IMR-90 (cell line): Measurements from ENCODE around the gene ST6GALNAC3. TPM values are rescaled to one million over a fixed set of nuclear protein-coding genes. Genes with fewer than 3 reads are reported as not detected.

ENCODE experiments used
- ATAC-seq: fragments of 200-7000 bp; cut with Tn5 transposase; 2 replicates; pipeline ENCODE4 v1.9.1; 2020; ENCODE audit warnings: low read depth, mild to moderate bottlenecking, moderate library complexity
- BruUV-seq: library from RNA; stranded (reverse); fragments of 400-500 nt; replicated peaks from 2 replicates; lab custom pipeline; 2021; lab: Mats Ljungman, UMichigan
- CTCF ChIA-PET: fragments of 300-600 bp; formaldehyde crosslinking; extraction: SDS; loops from one replicate; lab custom pipeline; 2021; ENCODE audit warnings: antibody characterized with exemption; lab: Yijun Ruan, JAX
- POLR2A ChIA-PET: fragments of 300-600 bp; sonication (Branson Sonifier 250); formaldehyde crosslinking; loops from one replicate; lab custom pipeline; 2022; ENCODE audit warnings: antibody characterized with exemption; ENCODE audit not compliant: unreplicated experiment; lab: Charles Lee
- DNase-seq: peaks from one replicate; pipeline ENCODE4 v3.0.0; 2013
- H2AFZ ChIP-seq: replicated peaks from 2 replicates; pipeline ENCODE3; 2013; ENCODE audit warnings: low read length, mild to moderate bottlenecking; ENCODE audit not compliant: poor library complexity
- H2AK5ac ChIP-seq: 2 replicates; pipeline ENCODE4 v1.6.1; 2013; ENCODE audit warnings: low read depth, low read length, inconsistent platforms
- H2AK9ac ChIP-seq: replicated peaks from 2 replicates; pipeline ENCODE3; 2013; ENCODE audit warnings: mild to moderate bottlenecking, low read depth, low read length, moderate library complexity; ENCODE audit not compliant: poor library complexity
- H2BK120ac ChIP-seq: 2 replicates; pipeline ENCODE4 v1.6.1; 2013; ENCODE audit warnings: low read depth, low read length, inconsistent platforms
- H2BK15ac ChIP-seq: 3 replicates; pipeline ENCODE4 v1.6.1; 2013; ENCODE audit warnings: low read depth, low read length, inconsistent platforms
- H2BK20ac ChIP-seq: 2 replicates; pipeline ENCODE4 v1.6.1; 2013; ENCODE audit warnings: low read depth, mild to moderate bottlenecking, inconsistent platforms, low read length, moderate library complexity
- H2BK5ac ChIP-seq: 2 replicates; pipeline ENCODE4 v1.6.1; 2013; ENCODE audit warnings: mild to moderate bottlenecking, low read depth, low read length, inconsistent platforms; ENCODE audit not compliant: poor library complexity, severe bottlenecking
- H3K14ac ChIP-seq: replicated peaks from 2 replicates; pipeline ENCODE4 v1.6.1; 2013; ENCODE audit warnings: low read depth, low read length, inconsistent platforms
- H3K18ac ChIP-seq: 2 replicates; pipeline ENCODE4 v1.6.1; 2013; ENCODE audit warnings: low read depth, low read length, control low read depth
- H3K23ac ChIP-seq: 2 replicates; pipeline ENCODE4 v1.6.1; 2013; ENCODE audit warnings: low read depth, low read length, inconsistent platforms
- H3K27ac ChIP-seq: 2 replicates; pipeline ENCODE4 v1.5.1; 2013; ENCODE audit warnings: mild to moderate bottlenecking, control low read depth, low read length; ENCODE audit not compliant: insufficient read depth
- H3K27me3 ChIP-seq: 2 replicates; pipeline ENCODE4 v1.6.1; 2013; ENCODE audit warnings: low read length; ENCODE audit not compliant: control insufficient read depth, insufficient read depth
- H3K36me3 ChIP-seq: 2 replicates; pipeline ENCODE4 v1.6.1; 2013; ENCODE audit warnings: low read length, mixed read lengths; ENCODE audit not compliant: control insufficient read depth, insufficient read depth
- H3K4ac ChIP-seq: 2 replicates; pipeline ENCODE4 v1.6.1; 2013; ENCODE audit warnings: low read depth, low read length, inconsistent platforms
- H3K4me1 ChIP-seq: 2 replicates; pipeline ENCODE4 v1.6.1; 2013; ENCODE audit warnings: low read length, mixed read lengths; ENCODE audit not compliant: control insufficient read depth, insufficient read depth
- H3K4me2 ChIP-seq: 2 replicates; pipeline ENCODE4 v1.6.1; 2013; ENCODE audit warnings: low read depth, mild to moderate bottlenecking, control low read depth, low read length, moderate library complexity
- H3K4me3 ChIP-seq: 2 replicates; pipeline ENCODE4 v1.5.1; 2013; ENCODE audit warnings: low read depth, mild to moderate bottlenecking, control low read depth, low read length, moderate library complexity; ENCODE audit not compliant: insufficient read depth
- H3K56ac ChIP-seq: 2 replicates; pipeline ENCODE4 v1.6.1; 2013; ENCODE audit warnings: low read length, inconsistent platforms; ENCODE audit not compliant: insufficient read depth; ENCODE audit errors: extremely low read depth
- H3K79me1 ChIP-seq, 2 experiments: 2 replicates each; pipeline ENCODE4 v1.6.1; 2013; ENCODE audit warnings: low read length in 2 of 2, inconsistent platforms in 1 of 2, low read depth in 1 of 2
- H3K9ac ChIP-seq: 2 replicates; pipeline ENCODE4 v1.6.1; 2013; ENCODE audit warnings: low read depth, low read length, control low read depth
- H3K9me1 ChIP-seq: 2 replicates; pipeline ENCODE4 v1.6.1; 2013; ENCODE audit warnings: low read length, inconsistent platforms; ENCODE audit not compliant: insufficient read depth
- H3K9me3 ChIP-seq: 2 replicates; pipeline ENCODE4 v1.6.1; 2013; ENCODE audit warnings: low read length; ENCODE audit not compliant: control insufficient read depth, insufficient read depth
- H4K20me1 ChIP-seq: 2 replicates; pipeline ENCODE4 v1.6.1; 2013; ENCODE audit warnings: low read length, inconsistent platforms; ENCODE audit not compliant: insufficient read depth
- H4K5ac ChIP-seq: 2 replicates; pipeline ENCODE4 v1.6.1; 2013; ENCODE audit warnings: mild to moderate bottlenecking, low read depth, low read length, control low read depth
- H4K8ac ChIP-seq, 2 experiments: 2 replicates each; pipeline ENCODE4 v1.6.1; 2013; ENCODE audit warnings: low read depth in 2 of 2, low read length in 2 of 2, control low read depth in 1 of 2, inconsistent platforms in 1 of 2
- H4K91ac ChIP-seq: 2 replicates; pipeline ENCODE4 v1.6.1; 2013; ENCODE audit warnings: low read depth, low read length, inconsistent platforms; ENCODE audit not compliant: insufficient read depth
- BHLHE40 ChIP-seq: fragments of 150-350 bp; IDR thresholded peaks from 2 replicates; pipeline ENCODE4 v1.6.1; 2016; ENCODE audit warnings: mild to moderate bottlenecking, low read depth, low read length
- FOS ChIP-seq: fragments of 150-350 bp; IDR thresholded peaks from 2 replicates; pipeline ENCODE4 v1.6.1; 2016; ENCODE audit warnings: low read depth, low read length
- NFE2L2 ChIP-seq: fragments of 150-350 bp; IDR thresholded peaks from 2 replicates; pipeline ENCODE4 v1.6.1; 2016; ENCODE audit warnings: low read depth, mild to moderate bottlenecking, low read length
- POLR2A ChIP-seq: IDR thresholded peaks from 2 replicates; pipeline ENCODE4 v1.6.1; 2012; ENCODE audit warnings: mild to moderate bottlenecking, low read depth, low read length
- RAD21 ChIP-seq: IDR thresholded peaks from 2 replicates; pipeline ENCODE4 v1.6.1; 2012; ENCODE audit warnings: low read length, improper control_type of control experiment
- SMC3 ChIP-seq: fragments of 150-350 bp; IDR thresholded peaks from 2 replicates; pipeline ENCODE4 v1.6.1; 2016; ENCODE audit warnings: low read depth, mild to moderate bottlenecking, antibody characterized with exemption, low read length, moderate library complexity
- WGBS, 2 experiments: methylation state at CpG; one replicate each; pipeline versions ENCODE4 v1.1.5 to v1.1.7; 2013; ENCODE audit warnings: missing lambda C conversion rate in 2 of 2; ENCODE audit not compliant: insufficient read length in 1 of 2; ENCODE audit errors: extremely low coverage in 2 of 2; 5-methylcytosine and 5-hydroxymethylcytosine counted together
- dilution Hi-C: fragments of 300-500 bp; cut with HindIII; formaldehyde crosslinking; loops from one replicate; pipeline ENCODE4 v1.14.3; 2018; ENCODE audit warnings: low sequenced_read_pairs; ENCODE audit not compliant: unreplicated experiment
- in situ Hi-C: fragments of 300-500 bp; cut with MboI; formaldehyde crosslinking; loops from 3 replicates; pipeline ENCODE4 v1.14.3; 2019; ENCODE audit warnings: low sequenced_read_pairs, inconsistent platforms, mixed read lengths
- intact Hi-C: fragments of 100-400 bp; cut with micrococcal nuclease; formaldehyde crosslinking; loops from 2 replicates; pipeline ENCODE4 v1.10.0; 2022
- polyA plus RNA-seq, 3 experiments: library from polyadenylated mRNA; depleted of rRNA; stranded (reverse); fragments of >200 nt; gene quantifications; 2 replicates each; pipeline ENCODE4 v1.2.3, GENCODE V29; 2012; ENCODE audit warnings: low replicate concordance in 1 of 3
- total RNA-seq: library from RNA; depleted of rRNA; stranded (reverse); fragments of >200 nt; gene quantifications from 2 replicates; pipeline ENCODE4 v1.2.3, GENCODE V29; 2012
- TF ChIP-seq, protein P1 (sequence below): conservative IDR thresholded peaks from 2 replicates; pipeline ENCODE4 v1.5.1; 2012; ENCODE audit warnings: mild to moderate bottlenecking, low read depth, low read length, improper control_type of control experiment
- TF ChIP-seq, protein P2 (sequence below): fragments of 150-350 bp; IDR thresholded peaks from 2 replicates; pipeline ENCODE4 v1.6.1; 2016; ENCODE audit warnings: low read depth, mild to moderate bottlenecking, low read length, moderate library complexity, borderline replicate concordance

The ST6GALNAC3 gene
- total and polyA plus RNA-seq, 2 of the 4 experiments (the other 2 are of a cell fraction): 0.65 to 1.3 TPM

DNA sequence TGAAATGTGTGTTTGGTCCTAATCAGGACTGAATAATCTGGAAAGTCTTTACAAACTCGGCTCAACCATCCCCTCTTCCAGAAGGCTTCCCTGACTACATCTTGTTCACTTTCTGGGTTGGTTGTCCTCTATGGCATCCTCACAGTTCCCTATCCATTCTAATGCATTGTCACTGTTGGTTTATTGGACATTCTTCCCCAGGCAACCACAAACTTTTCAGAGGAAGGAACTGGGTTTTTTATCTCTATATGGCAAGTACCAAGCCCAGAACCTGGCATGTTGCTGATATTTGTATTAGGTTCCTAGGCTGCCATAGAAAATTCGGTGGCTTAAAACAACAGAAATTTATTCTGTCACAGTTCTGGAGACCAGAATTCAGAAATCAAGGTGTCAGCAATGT lies 429.2 kb downstream of the ST6GALNAC3 start:
- Histone ChIP-seq H4K20me1 (no peaks in the 10 kb centered on the region), H3K36me3 (no peaks in the 10 kb centered on the region), H2BK5ac (no peak overlapping the region), H2BK20ac (no peak overlapping the region), H3K9ac (no peak overlapping the region), H3K56ac (no peak overlapping the region), H3K27ac (no peak overlapping the region), H4K5ac (no peak overlapping the region), H4K8ac (no peak overlapping the region), H3K4me1 (no peaks in the 10 kb centered on the region), H2AK9ac (no peak overlapping the region), H4K91ac (no peak overlapping the region), H3K4me3 (no peak overlapping the region), H3K9me1 (no peaks in the 10 kb centered on the region), H2AK5ac (no peak overlapping the region), H3K18ac (no peak overlapping the region), H2BK15ac (no peak overlapping the region), H2AFZ (no peak overlapping the region), H3K4ac (no peak overlapping the region), H3K9me3 (no peaks in the 10 kb centered on the region), H2BK120ac (no peak overlapping the region), H3K14ac (no peak overlapping the region), H3K23ac (no peak overlapping the region), H3K4me2 (no peak overlapping the region), H3K79me1 (no peaks in the 10 kb centered on the region), H3K27me3 (no peaks in the 10 kb centered on the region)
- dilution Hi-C loops (no loop called here), intact Hi-C loops (no loop called here), in situ Hi-C loops (no loop called here)
- BruUV-seq: no TSS peak
- ChIA-PET CTCF (no interaction called here), POLR2A (no interaction called here)
- no CpG with 5 or more reads among the region's 2 CpGs for WGBS, 2 experiments
- TF ChIP-seq, protein P1, sequence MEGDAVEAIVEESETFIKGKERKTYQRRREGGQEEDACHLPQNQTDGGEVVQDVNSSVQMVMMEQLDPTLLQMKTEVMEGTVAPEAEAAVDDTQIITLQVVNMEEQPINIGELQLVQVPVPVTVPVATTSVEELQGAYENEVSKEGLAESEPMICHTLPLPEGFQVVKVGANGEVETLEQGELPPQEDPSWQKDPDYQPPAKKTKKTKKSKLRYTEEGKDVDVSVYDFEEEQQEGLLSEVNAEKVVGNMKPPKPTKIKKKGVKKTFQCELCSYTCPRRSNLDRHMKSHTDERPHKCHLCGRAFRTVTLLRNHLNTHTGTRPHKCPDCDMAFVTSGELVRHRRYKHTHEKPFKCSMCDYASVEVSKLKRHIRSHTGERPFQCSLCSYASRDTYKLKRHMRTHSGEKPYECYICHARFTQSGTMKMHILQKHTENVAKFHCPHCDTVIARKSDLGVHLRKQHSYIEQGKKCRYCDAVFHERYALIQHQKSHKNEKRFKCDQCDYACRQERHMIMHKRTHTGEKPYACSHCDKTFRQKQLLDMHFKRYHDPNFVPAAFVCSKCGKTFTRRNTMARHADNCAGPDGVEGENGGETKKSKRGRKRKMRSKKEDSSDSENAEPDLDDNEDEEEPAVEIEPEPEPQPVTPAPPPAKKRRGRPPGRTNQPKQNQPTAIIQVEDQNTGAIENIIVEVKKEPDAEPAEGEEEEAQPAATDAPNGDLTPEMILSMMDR: no peak
- no peak for TF ChIP-seq NFE2L2
- TF ChIP-seq BHLHE40: no peak
- TF ChIP-seq SMC3: no peak
- no peak for TF ChIP-seq RAD21
- TF ChIP-seq POLR2A: no peak
- TF ChIP-seq, protein P2, sequence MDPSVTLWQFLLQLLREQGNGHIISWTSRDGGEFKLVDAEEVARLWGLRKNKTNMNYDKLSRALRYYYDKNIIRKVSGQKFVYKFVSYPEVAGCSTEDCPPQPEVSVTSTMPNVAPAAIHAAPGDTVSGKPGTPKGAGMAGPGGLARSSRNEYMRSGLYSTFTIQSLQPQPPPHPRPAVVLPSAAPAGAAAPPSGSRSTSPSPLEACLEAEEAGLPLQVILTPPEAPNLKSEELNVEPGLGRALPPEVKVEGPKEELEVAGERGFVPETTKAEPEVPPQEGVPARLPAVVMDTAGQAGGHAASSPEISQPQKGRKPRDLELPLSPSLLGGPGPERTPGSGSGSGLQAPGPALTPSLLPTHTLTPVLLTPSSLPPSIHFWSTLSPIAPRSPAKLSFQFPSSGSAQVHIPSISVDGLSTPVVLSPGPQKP: no peak
- no peak for TF ChIP-seq FOS
- no peak for DNase-seq
- no peak for ATAC-seq
